Naive thymus-derived CD8-positive, alpha-beta T cell (primary cell): ENCODE measurements around the gene MAML2. TPM values are rescaled to one million over a fixed set of nuclear protein-coding genes. Genes with fewer than 3 reads are reported as not detected.

Experiments
- ATAC-seq, 2 donors: fragments of 150-1000 bp; cut with Tn5 transposase in 1 of 2; sonication (Bioruptor Pico), chemical (Tn5 transposase) in 1 of 2; 1 replicate in 1 of 2; 2 replicates in 1 of 2; pipeline ENCODE4 v1.10.0; 2021; ENCODE audit warnings: mild to moderate bottlenecking in 2 of 2, moderate library complexity in 2 of 2
- POLR2A ChIA-PET: fragments of 350-600 bp; sonication (Branson Sonifier 250); formaldehyde crosslinking; loops from one replicate; lab custom pipeline; 2021; ENCODE audit warnings: antibody characterized with exemption; lab: Charles Lee
- DNase-seq, 10 donors: peaks; one replicate each; pipeline versions ENCODE4 v3.0.0 to v3.0.0-alpha.2; 2020 to 2022
- H3K27ac Mint-ChIP-seq, 10 donors: one replicate each; pipeline ENCODE4 v1.8.0; 2020 to 2022; ENCODE audit warnings: mild to moderate bottlenecking in 10 of 10, mixed read lengths in 10 of 10, moderate library complexity in 4 of 10, inconsistent platforms in 1 of 10
- H3K27me3 Mint-ChIP-seq, 5 donors: one replicate each; pipeline ENCODE4 v1.8.0; 2021 to 2022; ENCODE audit warnings: mixed read lengths in 5 of 5
- H3K36me3 Mint-ChIP-seq, 3 donors: one replicate each; pipeline ENCODE4 v1.8.0; 2020 to 2022; ENCODE audit warnings: mixed read lengths in 3 of 3, mild to moderate bottlenecking in 2 of 3, inconsistent platforms in 1 of 3
- H3K4me1 Mint-ChIP-seq, 4 donors: one replicate each; pipeline ENCODE4 v1.8.0; 2021 to 2022; ENCODE audit warnings: mixed read lengths in 4 of 4
- H3K4me3 Mint-ChIP-seq, 10 donors: one replicate each; pipeline ENCODE4 v1.8.0; 2020 to 2022; ENCODE audit warnings: mild to moderate bottlenecking in 10 of 10, mixed read lengths in 10 of 10, moderate library complexity in 6 of 10, inconsistent platforms in 1 of 10
- H3K9me3 Mint-ChIP-seq, 9 donors: one replicate each; pipeline ENCODE4 v1.8.0; 2020 to 2022; ENCODE audit warnings: mixed read lengths in 9 of 9, mild to moderate bottlenecking in 3 of 9, inconsistent platforms in 1 of 9, moderate library complexity in 1 of 9
- polyA plus RNA-seq, 3 donors: library from polyadenylated mRNA; unstranded; fragments of 300-500 nt; fragmentation: Illumina TruSeq; gene quantifications; one replicate each; pipeline ENCODE4 v1.2.3, GENCODE V29; 2021
- total RNA-seq, 8 experiments: library from RNA in 2 of 8; stranded (reverse) in 2 of 8; gene quantifications; one replicate each; pipeline ENCODE4 v1.2.3 and lab custom pipeline; 2021 to 2026

Gene MAML2
- total and polyA plus RNA-seq, 5 experiments from 2014 or later: 6.6 to 68.5 (median 33.0) TPM

DNA sequence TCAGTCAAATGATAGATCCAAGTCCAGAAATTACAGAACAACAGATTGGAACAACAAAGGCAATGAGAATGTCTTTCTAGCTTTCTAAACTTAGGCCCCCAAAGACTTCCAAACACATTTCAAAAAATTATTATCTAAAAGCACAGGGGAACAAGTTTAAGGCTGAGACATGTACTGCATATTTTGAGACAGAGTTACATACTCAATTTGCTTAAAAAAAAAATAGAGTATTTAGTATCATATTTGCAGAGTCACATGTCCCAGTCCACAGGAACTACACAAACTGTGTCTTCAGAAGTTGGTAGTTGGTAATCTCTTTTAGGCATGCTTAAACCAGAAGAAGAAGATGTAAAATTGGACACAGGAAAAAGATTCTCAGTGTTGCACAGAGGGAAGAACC lies 127.2 kb downstream of the MAML2 start:
- Mint-ChIP-seq H3K4me1 (peaks cover 53 to 100% (median 88%) of the 10 kb centered on the region in 4 donors), H3K27me3 (no peaks in the 10 kb centered on the region), H3K36me3 (peaks cover 0 to 10% (median 0%) of the 10 kb centered on the region in 3 donors), H3K9me3 (peaks cover 0 to 15% (median 0%) of the 10 kb centered on the region in 9 donors), H3K27ac (peak overlapping the region; percentile 91 to 99 (median 96)), H3K4me3 (peak overlapping the region; percentile 64 to 87 (median 75))
- peak in 2 of 10 donors; percentile 46 to 55 for DNase-seq
- ATAC-seq: peak; percentile 43 to 64
- POLR2A ChIA-PET: interaction anchor here (0.9 to 3.1 kb wide), 17 partner anchors 9 to 1149 kb away, joined by 3 to 16 read pairs (median 5); partner anchors contain the start of genes MAML2 and SRSF8

DNA sequence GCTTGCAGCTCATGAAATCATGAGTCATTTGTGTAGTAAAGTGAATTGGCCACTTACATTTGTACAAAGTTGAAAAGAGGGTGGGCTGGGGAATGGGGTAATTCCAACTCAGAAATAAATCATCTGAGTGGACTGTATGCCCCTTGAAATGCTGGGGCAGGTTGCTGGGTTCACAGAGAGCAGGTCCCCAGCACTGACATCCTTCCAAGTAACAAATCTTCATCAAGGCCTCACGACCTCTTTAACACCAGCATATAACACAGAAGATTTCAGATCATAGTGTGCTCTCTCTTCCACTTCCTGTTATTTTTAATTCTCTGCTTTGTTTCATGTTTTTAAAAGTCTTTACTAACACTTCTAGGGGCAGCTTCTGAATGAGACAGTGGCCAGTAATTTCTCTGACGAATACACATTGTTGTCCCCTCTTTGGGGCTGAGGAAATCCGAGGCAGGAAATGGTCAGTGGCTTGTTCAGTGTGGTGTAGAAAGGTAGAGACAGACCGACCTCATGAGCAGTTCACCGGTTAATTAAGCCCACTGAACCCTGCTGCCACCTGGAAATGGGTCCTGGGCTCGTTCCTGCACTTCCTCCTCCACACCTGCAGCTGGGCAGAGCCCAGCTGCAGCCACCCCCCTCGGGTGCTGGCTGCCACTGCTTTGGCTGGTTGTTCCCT lies 127.7 kb downstream of the MAML2 start:
- DNase-seq (peak in 9 of 10 donors; percentile 15 to 67 (median 36)), ATAC-seq (peak; percentile 75 to 77)
- peak overlapping the region; percentile 64 to 87 (median 75) for H3K4me3 Mint-ChIP-seq
- peaks cover 0 to 15% (median 0%) of the 10 kb centered on the region in 9 donors for H3K9me3 Mint-ChIP-seq
- peak overlapping the region; percentile 91 to 99 (median 96) for H3K27ac Mint-ChIP-seq
- POLR2A ChIA-PET: interaction anchor here (0.6 to 3.1 kb wide), 22 partner anchors 9 to 1149 kb away, joined by 3 to 16 read pairs (median 4); partner anchors contain the start of genes ENDOD1, MAML2 and SRSF8
- H3K4me1 Mint-ChIP-seq: peaks cover 52 to 98% (median 84%) of the 10 kb centered on the region in 4 donors
- peaks cover 0 to 10% (median 0%) of the 10 kb centered on the region in 3 donors for H3K36me3 Mint-ChIP-seq
- no peaks in the 10 kb centered on the region for H3K27me3 Mint-ChIP-seq

DNA sequence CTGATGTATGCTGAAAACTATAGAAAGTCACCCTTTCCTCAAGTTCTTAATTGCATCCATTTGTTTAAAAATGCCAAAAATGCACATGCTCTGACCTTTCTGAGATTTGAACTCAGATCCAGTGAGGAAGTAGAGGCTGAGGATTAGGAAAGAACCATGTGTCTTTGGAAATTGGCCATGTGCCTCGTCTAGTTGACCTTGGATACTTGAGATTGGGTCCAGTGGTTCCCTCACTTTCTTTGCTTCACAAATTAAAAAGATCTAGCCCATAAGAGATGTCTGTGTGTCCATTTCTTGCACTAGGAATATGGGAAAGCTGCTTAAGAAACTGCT lies 128.3 kb downstream of the MAML2 start:
- DNase-seq (no peak), ATAC-seq (no peak)
- peak overlapping the region; percentile 64 to 87 (median 75) for H3K4me3 Mint-ChIP-seq
- peaks cover 0 to 15% (median 0%) of the 10 kb centered on the region in 9 donors for H3K9me3 Mint-ChIP-seq
- H3K27me3 Mint-ChIP-seq: no peaks in the 10 kb centered on the region
- POLR2A ChIA-PET: interaction anchor here (0.6 to 3.1 kb wide), 20 partner anchors 9 to 1125 kb away, joined by 3 to 16 read pairs (median 4); partner anchors contain the start of genes ENDOD1 and MAML2
- peak overlapping the region; percentile 91 to 99 (median 96) for H3K27ac Mint-ChIP-seq
- peaks cover 0 to 10% (median 0%) of the 10 kb centered on the region in 3 donors for H3K36me3 Mint-ChIP-seq
- peaks cover 48 to 95% (median 81%) of the 10 kb centered on the region in 4 donors for H3K4me1 Mint-ChIP-seq

DNA sequence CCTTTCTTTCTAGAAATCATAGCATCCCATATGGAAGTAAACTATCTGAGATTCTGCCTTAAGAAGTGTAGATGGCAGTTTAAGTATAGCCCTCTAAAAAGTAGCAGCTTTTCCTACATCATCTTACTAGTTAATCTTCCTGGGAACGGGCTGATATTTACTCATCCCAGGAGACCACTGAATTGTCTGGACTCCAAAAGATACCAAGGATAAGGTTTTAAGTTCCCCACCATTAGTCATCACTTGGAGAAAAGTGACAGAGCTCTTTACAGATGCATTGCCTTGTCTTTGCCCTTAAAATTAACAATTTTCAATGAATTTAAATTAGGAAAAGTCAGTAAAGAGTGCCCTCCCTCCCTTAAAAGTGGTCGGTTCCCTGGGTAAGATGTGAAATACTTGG lies 129.5 kb downstream of the MAML2 start:
- Mint-ChIP-seq H3K36me3 (peaks cover 0 to 8% (median 0%) of the 10 kb centered on the region in 3 donors), H3K4me3 (peak overlapping the region in 1 of 10 donors; percentile 7), H3K4me1 (peaks cover 47 to 94% (median 81%) of the 10 kb centered on the region in 4 donors), H3K27ac (peak overlapping the region; percentile 93 to 99 (median 97)), H3K27me3 (no peaks in the 10 kb centered on the region), H3K9me3 (peaks cover 0 to 15% (median 0%) of the 10 kb centered on the region in 9 donors)
- DNase-seq (no peak), ATAC-seq (no peak)
- POLR2A ChIA-PET: interaction anchor here (0.6 to 3.1 kb wide), 5 partner anchors 20 to 42 kb away, joined by 3 to 16 read pairs (median 5); no protein-coding TSS in a partner anchor

DNA sequence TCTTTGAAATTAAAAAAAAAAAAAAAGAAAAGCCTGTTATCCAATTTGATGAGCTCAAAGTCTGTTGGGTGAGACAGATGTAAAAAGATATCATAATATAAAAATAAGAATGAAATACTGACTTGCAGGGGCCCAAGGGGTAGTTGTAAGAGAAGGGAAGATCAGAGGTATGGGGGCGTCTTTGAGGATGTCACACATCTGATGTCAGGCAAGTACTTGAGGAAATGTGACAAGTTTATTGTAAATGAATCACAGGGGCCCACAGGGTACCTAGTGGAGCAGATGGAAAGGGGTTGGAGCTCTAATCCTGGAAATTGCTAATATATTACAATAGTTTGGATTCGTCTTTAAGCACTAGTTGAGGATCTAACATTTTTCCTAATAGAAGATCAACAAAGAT lies 131.6 kb downstream of the MAML2 start:
- POLR2A ChIA-PET: interaction anchor here (0.6 to 1.1 kb wide), 4 partner anchors 23 to 196 kb away, joined by 3 to 5 read pairs (median 3); no protein-coding TSS in a partner anchor
- Mint-ChIP-seq H3K4me3 (peak overlapping the region; percentile 56 to 88 (median 72)), H3K36me3 (peaks cover 0 to 10% (median 0%) of the 10 kb centered on the region in 3 donors), H3K27ac (peak overlapping the region; percentile 93 to 99 (median 97)), H3K4me1 (peaks cover 40 to 94% (median 82%) of the 10 kb centered on the region in 4 donors), H3K9me3 (peaks cover 0 to 15% (median 0%) of the 10 kb centered on the region in 9 donors), H3K27me3 (no peaks in the 10 kb centered on the region)
- ATAC-seq (peak; percentile 33 to 46), DNase-seq (peak in 6 of 10 donors; percentile 32 to 62 (median 46))

DNA sequence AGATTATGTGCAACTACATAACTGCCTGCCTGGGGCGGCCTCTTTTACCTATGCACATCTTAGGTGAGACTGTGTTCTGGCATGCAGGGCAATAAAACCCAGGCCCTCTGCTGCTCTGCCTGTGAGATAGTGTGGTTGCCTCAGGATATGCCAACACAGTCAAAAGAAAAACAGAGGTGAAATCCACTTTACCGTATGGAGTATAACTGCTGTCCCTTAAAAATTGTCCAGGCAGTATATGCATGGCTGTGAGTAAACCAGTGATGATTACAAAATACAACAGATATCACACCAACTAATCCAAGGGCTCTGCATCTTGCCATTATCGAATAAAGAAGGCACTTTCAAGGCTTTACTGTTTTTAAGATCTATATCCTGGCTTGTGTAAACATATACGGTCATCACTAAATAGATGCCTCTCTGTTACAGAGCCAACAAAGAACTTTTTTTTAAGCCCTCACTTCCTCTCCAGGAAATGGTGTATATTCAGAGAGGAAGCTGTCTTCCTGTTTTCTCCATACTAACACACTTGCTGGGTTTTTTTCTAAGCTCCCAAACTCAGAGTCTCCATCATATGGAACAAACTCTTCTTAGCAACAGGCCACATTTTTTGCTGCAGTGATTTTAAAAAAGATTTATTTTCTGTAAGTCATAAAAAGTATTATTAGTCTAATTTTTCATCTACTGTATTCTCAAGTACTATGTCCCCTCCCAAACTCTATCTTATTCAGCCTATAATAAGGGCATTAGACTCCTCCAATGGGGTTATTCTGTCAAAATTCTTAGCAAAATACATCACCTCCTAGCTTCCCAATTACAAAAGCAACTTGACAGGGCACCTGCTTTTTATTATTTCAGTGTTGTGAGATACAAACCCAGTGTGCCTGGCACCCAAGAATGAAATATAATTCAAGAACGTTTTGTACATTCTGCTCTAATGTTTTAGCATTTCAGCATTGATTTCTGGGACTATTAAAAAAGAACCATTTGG lies 135.2 kb downstream of the MAML2 start:
- DNase-seq (peak in 5 of 10 donors; percentile 29 to 63 (median 42)), ATAC-seq (peak; percentile 57 to 64)
- Mint-ChIP-seq H3K36me3 (peaks cover 0 to 8% (median 2%) of the 10 kb centered on the region in 3 donors), H3K27me3 (no peaks in the 10 kb centered on the region), H3K4me1 (peaks cover 33 to 94% (median 80%) of the 10 kb centered on the region in 4 donors), H3K9me3 (peaks cover 0 to 15% (median 0%) of the 10 kb centered on the region in 9 donors), H3K27ac (peak overlapping the region; percentile 88 to 99 (median 94)), H3K4me3 (peak overlapping the region; percentile 53 to 81 (median 74))
- POLR2A ChIA-PET: interaction anchor here (0.9 to 1.9 kb wide), 6 partner anchors 13 to 135 kb away, joined by 3 to 8 read pairs (median 4); partner anchors contain the start of gene MAML2

DNA sequence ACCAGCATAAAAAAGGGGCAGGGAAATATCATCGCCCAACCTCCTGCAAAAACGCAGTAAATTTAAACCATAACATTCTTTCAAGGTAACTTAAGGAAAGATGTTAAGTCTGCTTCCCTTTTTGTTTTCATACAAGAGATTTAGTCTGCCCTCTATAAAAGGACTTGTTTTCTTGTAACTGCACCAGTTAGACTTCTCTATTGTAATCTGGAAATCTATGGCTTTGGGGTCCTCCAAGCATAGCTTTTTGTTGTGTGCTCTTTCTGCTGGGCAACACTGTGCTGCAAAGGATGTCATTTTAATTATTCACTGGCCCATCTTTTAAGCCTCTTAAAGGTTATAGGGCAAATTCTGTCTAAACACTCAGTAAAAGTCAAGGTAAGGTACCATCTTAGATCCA lies 136.0 kb downstream of the MAML2 start:
- peaks cover 28 to 91% (median 78%) of the 10 kb centered on the region in 4 donors for H3K4me1 Mint-ChIP-seq
- peaks cover 0 to 9% (median 2%) of the 10 kb centered on the region in 3 donors for H3K36me3 Mint-ChIP-seq
- DNase-seq (no peak), ATAC-seq (peak in 1 of 2 donors; percentile 29)
- H3K9me3 Mint-ChIP-seq: peaks cover 0 to 8% (median 0%) of the 10 kb centered on the region in 9 donors
- POLR2A ChIA-PET: interaction anchor here (1.1 to 1.9 kb wide), 3 partner anchors 12 to 136 kb away, joined by 3 to 4 read pairs (median 3); partner anchors contain the start of gene MAML2
- H3K27me3 Mint-ChIP-seq: no peaks in the 10 kb centered on the region
- peak overlapping the region; percentile 88 to 99 (median 94) for H3K27ac Mint-ChIP-seq
- peak overlapping the region; percentile 53 to 81 (median 74) for H3K4me3 Mint-ChIP-seq

DNA sequence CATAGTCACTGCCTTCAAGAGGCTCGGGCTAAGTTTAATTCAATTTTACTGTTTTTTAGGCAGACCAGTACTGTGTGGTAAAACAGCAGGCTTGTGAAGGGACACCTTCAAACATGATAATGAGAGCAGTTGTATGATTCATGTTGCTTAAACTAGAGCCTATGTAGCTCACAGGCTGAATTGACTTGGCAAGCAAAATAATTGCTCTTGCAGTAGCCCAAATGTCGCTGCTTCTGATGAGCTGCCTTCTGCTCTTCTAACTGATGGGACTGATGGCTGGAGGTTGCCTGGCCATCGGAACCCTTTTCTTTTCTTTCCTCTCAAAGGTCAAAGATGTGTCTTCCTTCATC lies 137.6 kb downstream of the MAML2 start:
- peak overlapping the region in 9 of 10 donors; percentile 6 to 79 (median 73) for H3K4me3 Mint-ChIP-seq
- H3K4me1 Mint-ChIP-seq: peaks cover 24 to 87% (median 82%) of the 10 kb centered on the region in 4 donors
- POLR2A ChIA-PET: interaction anchor here (0.6 to 1.6 kb wide), 6 partner anchors 9 to 138 kb away, joined by 3 to 6 read pairs (median 4); no protein-coding TSS in a partner anchor
- H3K9me3 Mint-ChIP-seq: peaks cover 0 to 2% (median 0%) of the 10 kb centered on the region in 9 donors
- H3K27me3 Mint-ChIP-seq: no peaks in the 10 kb centered on the region
- H3K27ac Mint-ChIP-seq: peak overlapping the region; percentile 88 to 99 (median 94)
- ATAC-seq (peak in 1 of 2 donors; percentile 29), DNase-seq (no peak)
- peaks cover 0 to 10% (median 7%) of the 10 kb centered on the region in 3 donors for H3K36me3 Mint-ChIP-seq

DNA sequence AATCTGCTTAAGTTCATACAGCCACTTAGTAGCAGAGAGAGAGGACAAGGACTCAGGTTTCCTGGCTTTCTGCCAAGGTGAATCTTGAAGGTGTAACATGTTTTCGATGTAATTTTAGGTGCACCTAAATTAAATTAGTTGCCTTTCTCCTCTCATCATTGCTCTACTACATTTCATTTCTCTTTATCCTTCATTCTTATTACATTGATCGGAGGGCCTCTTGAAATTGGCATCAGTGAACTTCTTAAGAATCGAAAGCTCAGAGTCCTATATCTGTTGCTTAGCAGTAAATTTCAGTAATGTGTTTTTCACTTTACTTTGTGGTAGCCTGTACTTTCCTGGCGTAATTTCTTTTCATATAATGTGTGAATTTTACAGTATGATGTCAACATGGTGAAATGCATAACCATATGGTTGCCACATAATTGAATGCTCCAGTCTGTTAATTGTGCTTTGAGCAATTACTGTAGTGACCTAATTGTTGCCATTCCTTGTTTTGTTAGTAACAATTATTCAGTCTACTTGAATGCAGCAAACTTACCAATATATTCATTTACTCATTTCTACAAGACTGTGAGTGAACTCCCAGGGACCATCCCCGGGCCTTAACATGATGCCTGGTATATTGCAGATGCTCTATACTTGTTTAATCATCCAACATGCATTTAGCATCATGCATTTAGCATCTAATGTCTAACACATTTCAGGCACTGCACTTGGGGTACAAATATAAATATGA lies 138.1 kb downstream of the MAML2 start:
- H3K36me3 Mint-ChIP-seq: peaks cover 0 to 15% (median 8%) of the 10 kb centered on the region in 3 donors
- peak in 8 of 10 donors; percentile 30 to 75 (median 64) for DNase-seq
- ATAC-seq: peak; percentile 48 to 61
- H3K27ac Mint-ChIP-seq: peak overlapping the region; percentile 88 to 99 (median 94)
- POLR2A ChIA-PET: interaction anchor here (0.8 to 1.7 kb wide), 5 partner anchors 10 to 139 kb away, joined by 3 to 7 read pairs (median 4); no protein-coding TSS in a partner anchor
- no peaks in the 10 kb centered on the region for H3K27me3 Mint-ChIP-seq
- peaks cover 24 to 88% (median 85%) of the 10 kb centered on the region in 4 donors for H3K4me1 Mint-ChIP-seq
- peak overlapping the region; percentile 4 to 79 (median 68) for H3K4me3 Mint-ChIP-seq
- peaks cover 0 to 2% (median 0%) of the 10 kb centered on the region in 9 donors for H3K9me3 Mint-ChIP-seq

DNA sequence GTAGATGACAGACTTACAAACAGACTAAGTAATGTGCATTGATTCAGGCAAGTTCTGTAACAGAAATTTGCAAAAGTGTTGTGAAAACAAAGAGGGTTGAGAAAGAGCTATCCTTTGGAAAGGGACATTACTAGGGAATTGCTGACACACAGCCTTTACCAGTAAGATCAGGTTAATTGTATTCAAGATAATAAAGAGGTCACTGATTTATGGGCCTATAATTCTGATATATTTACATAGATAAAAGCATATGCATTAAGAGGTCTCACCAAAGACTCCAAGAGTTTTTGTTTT lies 138.7 kb downstream of the MAML2 start:
- DNase-seq: no peak
- Mint-ChIP-seq H3K4me1 (peaks cover 22 to 89% (median 89%) of the 10 kb centered on the region in 4 donors), H3K27ac (peak overlapping the region; percentile 88 to 99 (median 94)), H3K4me3 (peak overlapping the region; percentile 4 to 79 (median 68)), H3K27me3 (no peaks in the 10 kb centered on the region), H3K9me3 (peaks cover 0 to 2% (median 0%) of the 10 kb centered on the region in 9 donors), H3K36me3 (peaks cover 0 to 21% (median 14%) of the 10 kb centered on the region in 3 donors)
- no peak for ATAC-seq
- POLR2A ChIA-PET: interaction anchor here (1.2 to 1.7 kb wide), 2 partner anchors 10 to 54 kb away, joined by 3 to 7 read pairs; no protein-coding TSS in a partner anchor
